Esophagus mucosa (tissue), 1 donor: ENCODE measurements around the gene MYO3A. TPM values are rescaled to one million over a fixed set of nuclear protein-coding genes. Genes with fewer than 3 reads are reported as not detected.

Source experiments
- ATAC-seq: fragments of 200-7000 bp; cut with Tn5 transposase; one replicate; pipeline ENCODE4 v1.9.1; 2020
- total RNA-seq: library from RNA; stranded (reverse); gene quantifications from one replicate; pipeline ENCODE4 v1.2.4, GENCODE V29; 2023
- donor health status: DM: yes; HTN: yes; CAD: no.

The MYO3A gene, protein sequence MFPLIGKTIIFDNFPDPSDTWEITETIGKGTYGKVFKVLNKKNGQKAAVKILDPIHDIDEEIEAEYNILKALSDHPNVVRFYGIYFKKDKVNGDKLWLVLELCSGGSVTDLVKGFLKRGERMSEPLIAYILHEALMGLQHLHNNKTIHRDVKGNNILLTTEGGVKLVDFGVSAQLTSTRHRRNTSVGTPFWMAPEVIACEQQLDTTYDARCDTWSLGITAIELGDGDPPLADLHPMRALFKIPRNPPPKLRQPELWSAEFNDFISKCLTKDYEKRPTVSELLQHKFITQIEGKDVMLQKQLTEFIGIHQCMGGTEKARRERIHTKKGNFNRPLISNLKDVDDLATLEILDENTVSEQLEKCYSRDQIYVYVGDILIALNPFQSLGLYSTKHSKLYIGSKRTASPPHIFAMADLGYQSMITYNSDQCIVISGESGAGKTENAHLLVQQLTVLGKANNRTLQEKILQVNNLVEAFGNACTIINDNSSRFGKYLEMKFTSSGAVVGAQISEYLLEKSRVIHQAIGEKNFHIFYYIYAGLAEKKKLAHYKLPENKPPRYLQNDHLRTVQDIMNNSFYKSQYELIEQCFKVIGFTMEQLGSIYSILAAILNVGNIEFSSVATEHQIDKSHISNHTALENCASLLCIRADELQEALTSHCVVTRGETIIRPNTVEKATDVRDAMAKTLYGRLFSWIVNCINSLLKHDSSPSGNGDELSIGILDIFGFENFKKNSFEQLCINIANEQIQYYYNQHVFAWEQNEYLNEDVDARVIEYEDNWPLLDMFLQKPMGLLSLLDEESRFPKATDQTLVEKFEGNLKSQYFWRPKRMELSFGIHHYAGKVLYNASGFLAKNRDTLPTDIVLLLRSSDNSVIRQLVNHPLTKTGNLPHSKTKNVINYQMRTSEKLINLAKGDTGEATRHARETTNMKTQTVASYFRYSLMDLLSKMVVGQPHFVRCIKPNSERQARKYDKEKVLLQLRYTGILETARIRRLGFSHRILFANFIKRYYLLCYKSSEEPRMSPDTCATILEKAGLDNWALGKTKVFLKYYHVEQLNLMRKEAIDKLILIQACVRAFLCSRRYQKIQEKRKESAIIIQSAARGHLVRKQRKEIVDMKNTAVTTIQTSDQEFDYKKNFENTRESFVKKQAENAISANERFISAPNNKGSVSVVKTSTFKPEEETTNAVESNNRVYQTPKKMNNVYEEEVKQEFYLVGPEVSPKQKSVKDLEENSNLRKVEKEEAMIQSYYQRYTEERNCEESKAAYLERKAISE (N-terminal part only)
- total RNA-seq = 0.20 TPM

DNA sequence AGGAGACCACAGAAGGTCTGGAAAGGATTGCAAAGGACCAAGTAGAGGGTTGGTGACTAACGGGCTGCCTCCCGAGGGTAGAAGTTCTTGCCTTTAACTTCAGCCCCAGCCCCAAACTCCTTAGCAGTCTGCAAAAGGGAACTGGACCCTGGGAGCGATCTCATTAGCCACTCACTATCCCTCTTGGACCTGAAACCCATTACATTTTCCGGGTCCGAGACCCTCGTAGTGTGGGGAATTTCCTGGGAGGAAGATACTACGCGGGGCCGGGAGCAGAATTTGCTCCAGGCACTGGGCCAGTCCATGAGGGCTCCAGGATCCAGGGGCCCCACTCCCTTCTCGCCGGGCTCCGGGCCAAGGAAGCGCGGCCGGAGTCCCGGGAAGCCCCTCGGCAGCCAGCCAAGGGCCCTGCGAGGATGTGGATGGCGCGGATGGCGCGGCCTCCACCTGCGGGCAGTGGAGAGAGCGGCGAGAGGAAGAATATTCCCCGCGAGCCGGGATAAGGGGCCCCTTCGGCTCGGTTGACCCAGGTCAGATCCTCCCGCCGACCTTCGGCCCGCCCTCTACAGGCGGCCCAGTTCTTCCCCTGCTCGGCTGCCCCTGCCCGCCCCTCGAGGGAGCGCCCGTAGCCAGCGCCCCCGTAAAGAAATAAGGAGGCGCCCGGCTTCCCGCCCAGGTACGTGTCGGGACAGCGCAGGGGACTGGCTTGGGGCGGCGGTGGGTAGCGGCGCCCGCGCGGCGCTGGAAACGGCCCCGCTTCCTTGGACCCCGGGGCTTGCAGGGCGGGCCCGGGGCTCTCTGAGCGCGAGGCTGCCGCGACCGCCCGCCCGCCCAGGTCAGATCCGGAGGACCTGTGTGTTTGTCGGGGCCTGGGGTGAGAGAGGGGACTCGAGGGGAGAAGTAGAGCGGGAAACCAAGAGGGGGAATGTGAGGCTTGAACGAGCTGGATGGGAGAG is at the start of gene MYO3A:
Gene MYO3A (plus strand): TSS at position 577 of the 956 bp plus-strand sequence. CDS start 17,882 bp downstream, outside the sequence.
- no peak for ATAC-seq

DNA sequence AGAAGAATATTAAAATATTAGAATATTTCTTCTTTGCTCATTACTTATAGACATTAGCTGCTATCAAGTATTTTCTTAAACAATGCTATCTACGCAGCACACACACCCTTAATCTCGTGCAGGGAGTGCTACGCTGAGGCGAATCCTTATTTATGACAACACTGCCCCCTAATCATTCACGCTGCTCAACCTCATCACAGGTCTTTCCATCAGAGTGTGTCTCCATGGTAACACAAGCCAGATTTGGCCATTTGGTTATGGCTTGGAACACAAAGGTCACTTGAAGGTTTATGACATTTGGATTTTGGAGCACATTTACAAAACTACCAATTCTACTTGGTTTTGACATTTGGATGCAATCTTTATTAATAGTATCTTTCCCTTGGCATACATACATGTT is 45.4 kb upstream of the MYO3A start:
- ATAC-seq = no peak

DNA sequence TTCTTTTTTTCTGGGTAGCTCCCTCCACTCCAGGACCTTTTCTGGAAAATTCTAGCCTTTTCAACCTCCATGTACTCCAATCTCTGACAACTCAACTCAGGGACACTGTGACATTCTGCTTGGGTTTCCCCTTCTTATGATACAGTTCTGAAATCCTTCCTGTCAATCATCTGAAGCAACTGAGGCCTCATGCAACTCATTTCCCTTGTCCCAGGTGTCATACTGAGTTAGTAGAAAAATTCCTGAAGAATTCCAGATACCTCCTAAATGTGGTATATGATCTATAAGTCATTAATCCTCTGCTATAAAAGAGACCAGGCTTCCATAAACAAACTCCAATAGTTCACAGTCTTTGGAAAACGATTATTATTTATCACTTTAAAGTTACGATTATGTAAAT is 43.0 kb upstream of the MYO3A start:
- no peak for ATAC-seq

DNA sequence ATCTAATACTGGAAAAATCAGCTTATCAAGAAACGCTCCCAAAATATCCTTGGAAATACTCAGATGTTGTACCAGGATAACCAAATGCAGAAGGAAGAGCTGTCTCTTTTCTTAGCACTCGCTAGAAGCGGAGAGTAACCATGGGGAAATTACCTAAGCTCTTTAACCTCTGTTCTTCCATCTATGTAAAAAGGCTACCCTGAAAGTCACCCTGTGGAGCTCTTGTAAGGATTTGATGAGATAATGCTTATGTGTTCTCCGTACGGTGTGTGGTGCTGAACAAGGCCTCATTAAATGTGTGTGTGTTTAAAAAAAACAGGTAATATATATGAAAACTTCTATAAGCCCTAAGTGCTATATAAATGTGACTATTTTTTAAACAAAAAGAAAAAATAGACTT is 38.2 kb upstream of the MYO3A start:
- no peak for ATAC-seq

DNA sequence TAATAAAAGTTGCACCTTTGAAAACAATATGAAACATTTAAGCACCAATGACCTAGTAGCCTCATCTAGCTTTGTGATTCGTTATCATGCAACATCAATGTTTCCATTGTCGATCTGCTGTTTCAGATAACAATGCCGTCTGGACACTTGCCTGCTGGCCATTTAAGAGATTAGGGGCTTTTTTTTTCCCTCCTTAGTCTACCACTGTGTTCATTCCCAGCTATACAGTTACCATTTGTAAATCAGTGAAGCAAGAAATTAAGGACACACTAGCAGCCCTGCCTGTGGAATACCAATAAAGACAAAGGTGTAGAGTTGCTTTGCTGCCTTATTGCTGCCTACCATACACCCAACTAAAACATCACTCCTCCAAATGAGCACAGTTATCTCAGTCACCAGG is 37.6 kb upstream of the MYO3A start:
- ATAC-seq = no peak

DNA sequence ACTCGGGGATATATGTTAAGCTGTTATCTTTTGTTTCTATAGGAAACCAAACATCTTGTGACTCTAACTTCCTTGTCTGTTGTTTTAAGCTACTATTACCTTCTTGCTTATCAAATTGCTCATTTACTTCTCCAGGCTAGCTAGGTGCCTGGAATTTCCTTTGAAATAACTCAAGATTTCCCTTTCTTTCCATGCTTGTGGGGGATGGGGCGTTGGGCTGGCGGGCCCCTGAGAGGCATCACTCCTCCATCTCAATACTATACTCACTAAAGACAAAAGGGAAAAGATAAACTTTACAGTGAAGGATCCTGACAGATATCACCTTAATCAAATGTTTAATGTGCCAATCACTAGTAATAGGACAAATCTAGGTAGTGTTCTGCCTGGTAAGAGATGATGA is 34.7 kb upstream of the MYO3A start:
- no peak for ATAC-seq

DNA sequence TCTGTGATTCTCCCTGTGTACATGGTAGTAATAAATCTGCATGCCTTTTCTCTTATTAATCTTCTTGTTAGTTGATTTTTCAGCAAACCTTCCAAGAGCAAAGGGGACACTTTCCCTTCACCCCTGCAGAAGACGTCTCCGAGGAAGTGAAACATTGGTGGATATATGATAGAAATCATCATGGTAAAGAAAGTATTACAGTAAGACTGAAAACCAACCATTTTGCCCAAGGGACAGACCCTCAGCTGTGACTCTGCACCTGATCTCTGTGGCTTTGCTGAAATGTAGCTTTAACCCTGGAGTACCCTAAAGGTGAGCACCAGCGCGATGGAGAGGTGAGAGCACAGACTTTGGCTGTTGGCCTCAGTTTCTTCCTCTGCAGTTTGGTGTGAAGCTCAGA is 32.8 kb upstream of the MYO3A start:
- ATAC-seq = no peak

DNA sequence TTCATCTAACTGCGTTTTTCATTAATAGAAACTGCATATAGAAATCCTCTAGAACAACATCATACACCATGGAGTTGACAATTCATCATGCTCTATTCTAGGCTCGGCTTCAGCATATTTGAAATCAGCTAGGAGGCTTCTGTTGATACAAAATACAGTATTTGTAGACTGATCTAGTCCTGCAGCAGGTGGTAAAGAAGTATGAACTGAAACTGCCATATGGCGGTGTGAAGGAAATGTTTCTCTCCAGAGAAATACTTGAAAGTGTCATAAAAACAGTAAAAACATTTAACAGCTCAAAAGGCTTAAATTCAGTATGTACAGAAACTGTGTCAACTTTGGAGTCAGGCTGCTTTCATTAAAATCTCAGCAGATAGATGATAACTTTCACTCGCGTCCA is 32.0 kb upstream of the MYO3A start:
- no peak for ATAC-seq

DNA sequence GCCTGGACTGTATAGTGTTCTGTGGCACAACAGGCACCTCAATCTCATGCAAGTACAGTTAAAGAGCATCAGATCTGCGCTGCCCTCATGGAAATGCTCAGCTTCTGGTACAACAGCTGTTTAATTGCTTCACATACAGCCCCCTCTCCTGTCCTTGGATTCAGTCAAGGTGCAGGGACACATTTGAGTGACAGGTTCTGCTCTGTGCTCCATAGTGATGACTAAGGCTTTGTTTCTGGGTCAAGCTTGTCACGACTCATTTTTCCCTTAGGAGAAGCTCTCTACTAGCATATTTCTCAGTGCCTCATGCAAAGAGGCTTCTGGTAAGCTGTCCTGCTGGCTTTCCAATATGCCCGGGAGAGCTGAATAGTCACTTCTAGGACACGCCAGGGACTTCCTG is 26.8 kb upstream of the MYO3A start:
- ATAC-seq = no peak

DNA sequence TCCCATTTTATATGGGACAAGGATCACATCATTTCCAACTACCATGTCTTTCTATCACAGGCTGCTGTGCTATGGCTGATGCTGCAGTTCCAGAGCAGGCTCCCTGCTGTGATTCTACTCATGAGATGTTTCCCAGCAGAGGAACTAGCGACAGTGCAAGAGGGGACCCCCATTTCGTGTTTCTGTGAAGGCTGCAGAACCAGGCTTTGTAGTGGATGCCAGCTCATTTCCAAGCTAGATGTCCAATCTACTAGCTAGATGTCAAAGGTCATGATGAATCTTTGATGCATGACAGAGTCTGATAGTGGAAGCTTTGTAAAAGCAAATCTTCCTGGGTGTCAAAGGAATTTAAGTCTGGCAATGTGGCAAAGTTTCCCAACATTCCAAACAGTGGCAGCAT is 21.2 kb upstream of the MYO3A start:
- no peak for ATAC-seq

DNA sequence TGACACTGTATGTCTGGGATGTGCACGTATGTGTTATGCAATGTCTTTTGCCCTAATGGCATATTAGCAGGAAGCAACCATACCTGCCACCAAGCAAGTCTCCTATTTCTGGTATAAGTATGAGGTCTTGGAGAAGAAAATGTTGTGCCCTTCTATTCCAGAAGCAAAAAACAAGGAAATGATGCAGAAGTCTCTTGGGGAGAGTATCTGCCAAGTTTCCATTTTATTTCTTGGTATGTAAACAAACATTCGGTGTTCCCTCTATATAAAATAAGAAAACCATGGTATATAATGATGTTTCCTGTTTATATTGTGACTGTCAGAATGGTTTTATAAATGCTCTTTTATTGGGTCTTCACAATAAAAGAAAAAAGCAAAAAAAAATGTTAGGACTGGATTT is 19.3 kb upstream of the MYO3A start:
- no peak for ATAC-seq

DNA sequence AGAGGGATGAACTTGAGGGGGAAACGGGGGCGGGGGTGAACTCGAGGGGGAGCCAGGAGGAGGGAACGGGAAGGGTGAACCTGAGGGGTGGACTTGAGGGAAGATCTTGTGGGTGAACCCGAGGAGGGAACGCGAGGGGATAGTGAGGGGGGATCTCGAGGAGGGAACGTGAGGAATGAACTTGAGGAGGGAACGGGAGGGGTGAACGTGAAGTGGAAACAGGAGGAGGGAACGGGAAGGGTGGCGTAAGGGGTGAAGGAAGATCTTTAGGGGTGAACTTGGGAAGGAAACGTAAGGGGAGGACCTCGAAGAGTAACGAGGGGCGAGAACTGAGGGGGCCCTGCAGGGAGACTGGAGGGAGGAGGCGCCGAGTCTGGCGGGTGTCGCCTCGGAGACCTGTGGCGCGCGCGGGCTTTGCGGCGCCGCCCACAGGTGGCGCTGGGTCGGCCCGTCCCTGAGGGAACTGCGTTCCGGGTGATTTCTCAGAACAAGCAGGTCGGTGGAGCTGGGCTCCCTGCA is 651 bp downstream of the MYO3A start:
- ATAC-seq = no peak

DNA sequence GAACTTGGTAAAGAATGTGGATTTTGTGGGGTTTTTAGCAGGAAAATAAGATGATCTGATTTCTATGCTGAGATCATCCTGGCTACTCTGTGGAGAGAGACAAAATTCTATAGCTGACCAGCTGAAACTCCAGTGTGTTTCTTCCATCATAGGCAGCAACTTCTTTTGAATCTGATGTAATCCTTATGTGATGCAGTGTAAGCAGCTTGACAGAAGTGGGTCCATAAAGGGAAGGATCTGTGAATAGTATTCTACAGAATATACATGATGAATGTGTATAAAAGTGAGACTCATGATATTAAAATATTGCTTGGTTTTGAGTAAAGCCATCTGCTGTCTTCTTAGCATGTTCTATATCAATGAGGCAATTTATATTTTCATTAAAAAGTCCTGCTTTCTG is 4.4 kb downstream of the MYO3A start:
- ATAC-seq = no peak

DNA sequence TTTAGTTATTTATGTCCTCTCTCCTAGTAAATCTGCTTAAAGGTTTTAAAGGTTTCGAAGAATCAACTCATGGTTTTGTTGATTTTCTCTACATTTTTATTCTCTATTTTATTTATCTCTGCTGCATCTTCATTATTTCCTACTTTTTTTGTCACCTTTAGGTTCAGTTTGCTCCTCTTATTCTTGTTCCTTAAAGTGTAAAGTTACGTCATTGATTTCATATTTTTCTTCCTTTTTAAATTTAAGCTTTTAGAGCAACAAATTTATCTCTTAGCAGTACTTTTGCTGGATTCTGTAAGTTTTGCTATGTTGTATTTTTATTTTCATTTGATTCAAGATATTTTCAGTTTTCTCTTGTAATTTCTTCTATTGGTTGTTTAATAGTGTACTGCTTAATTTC is 10.7 kb downstream of the MYO3A start:
- no peak for ATAC-seq

DNA sequence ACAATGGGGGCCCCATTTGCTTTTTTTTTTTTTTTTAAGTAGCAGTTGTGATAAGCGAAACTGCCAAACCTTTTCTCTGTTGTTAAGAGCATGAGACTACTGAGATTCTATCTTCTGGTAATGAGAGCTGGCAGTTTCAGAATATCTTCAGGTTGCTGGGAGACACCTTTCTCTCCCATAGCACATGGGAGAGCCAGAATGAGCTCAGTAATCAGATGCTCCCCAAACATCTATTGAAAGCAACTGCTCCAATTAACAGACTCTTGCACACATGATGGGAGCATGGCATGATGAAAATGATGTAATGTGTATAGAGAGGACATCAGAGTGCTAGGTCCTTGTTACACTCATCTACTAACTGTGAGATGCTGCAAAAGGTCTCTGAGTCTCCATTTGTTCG is 18.8 kb downstream of the MYO3A start:
- ATAC-seq = no peak

DNA sequence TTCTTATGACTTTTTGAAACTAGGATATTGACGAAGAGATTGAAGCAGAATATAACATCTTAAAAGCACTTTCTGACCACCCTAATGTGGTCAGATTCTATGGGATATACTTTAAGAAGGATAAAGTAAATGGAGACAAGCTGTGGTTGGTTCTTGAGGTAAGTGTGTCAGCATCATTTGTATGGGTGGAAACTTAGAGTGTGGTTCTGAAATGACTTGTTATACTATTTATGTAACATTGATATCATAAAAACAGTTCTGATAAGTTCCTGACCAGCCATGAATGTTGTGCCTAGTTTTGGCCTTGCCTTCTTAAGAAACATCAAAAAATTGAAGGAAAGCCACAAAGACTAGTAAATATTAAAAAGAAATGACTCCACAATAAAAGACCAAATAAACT is 20.8 kb downstream of the MYO3A start:
- ATAC-seq = no peak

DNA sequence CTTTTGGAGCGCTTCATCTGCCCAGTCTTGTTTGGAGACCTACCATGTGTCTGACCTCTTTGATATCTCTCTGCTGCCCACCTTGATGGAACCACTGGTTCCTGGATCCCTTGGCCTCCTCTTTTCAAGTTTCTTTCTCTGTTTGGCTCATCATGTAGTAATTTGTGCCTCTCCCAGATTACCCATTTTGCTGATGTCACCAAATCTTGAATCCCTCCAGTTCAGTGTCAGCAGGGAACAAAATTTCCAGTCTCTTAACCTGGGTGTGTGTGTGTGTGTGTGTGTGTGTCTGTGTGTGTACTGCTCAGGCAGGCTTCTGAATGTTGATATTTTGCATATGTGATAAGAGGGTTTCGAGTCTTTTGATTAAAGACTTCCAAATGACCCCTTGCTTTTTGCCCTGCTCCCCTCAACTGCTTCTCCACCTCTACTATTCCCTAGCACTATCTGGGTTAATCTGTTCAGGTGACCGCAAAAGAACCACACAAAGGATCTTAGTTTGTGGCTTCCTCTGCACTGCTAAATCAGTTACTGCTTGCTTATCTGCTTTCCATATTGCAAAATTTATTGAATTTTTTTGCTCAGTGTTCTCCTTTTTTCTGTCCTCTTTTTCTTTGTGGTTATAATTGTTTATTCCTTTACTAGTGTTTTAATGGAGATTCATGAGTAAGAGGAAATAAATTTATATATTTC is 25.7 kb downstream of the MYO3A start:
- ATAC-seq = no peak

DNA sequence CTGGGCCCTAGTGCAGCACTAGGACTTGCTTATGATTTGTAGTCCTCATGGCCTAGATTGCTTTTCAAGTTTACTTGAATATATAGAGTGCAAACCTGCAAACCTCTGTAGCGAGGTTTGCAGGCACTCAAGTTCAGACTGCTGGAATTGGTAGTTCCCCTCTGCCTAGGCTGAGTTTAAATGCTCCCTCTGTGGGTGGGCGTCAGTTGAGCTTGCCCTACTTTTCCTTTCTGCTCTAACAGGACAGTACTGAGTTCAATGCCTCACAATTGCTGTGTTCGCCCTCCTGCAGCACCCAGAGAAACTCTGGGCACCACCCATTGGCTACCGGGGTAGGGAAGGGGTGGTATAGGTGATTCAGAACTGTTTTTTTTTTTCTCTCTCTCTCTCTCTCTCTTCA is 31.6 kb downstream of the MYO3A start:
- ATAC-seq = no peak

DNA sequence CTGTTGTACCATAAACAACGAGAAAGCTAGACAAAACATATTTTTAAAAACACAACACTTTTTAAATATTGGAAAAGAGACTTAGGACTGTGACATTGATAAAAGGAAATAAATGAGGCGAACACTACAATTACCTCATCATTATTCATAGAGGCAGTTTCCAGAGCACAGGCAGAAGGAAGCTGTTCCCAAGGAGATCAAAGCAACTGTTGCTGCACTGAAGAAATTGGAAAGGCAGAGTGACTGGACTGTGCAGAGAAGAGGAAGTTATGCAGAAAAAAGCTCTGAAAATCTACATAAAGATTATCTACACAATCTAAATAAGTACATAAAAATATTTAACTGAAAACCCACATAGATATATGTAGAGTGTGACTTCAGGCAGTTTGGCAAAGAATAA is 32.8 kb downstream of the MYO3A start:
- no peak for ATAC-seq

DNA sequence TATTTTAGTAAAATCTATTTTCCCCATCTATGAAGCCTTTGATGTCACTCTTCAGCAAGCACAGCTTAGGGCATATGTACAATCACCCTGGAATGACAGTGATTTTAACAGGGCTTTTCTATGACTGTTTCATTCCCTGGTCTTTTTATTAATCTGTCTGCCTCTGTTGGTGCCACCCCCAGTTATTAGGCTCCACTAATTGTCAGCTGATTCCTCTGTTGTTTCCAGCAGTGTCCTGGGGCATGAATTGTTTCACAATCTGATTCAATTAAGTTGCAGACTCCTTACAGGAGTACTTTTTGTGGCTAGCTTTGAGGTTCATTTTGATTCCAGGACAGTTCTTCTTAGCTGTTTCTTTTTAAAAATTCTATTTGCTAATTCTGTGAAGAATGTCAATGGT is 38.6 kb downstream of the MYO3A start:
- no peak for ATAC-seq

DNA sequence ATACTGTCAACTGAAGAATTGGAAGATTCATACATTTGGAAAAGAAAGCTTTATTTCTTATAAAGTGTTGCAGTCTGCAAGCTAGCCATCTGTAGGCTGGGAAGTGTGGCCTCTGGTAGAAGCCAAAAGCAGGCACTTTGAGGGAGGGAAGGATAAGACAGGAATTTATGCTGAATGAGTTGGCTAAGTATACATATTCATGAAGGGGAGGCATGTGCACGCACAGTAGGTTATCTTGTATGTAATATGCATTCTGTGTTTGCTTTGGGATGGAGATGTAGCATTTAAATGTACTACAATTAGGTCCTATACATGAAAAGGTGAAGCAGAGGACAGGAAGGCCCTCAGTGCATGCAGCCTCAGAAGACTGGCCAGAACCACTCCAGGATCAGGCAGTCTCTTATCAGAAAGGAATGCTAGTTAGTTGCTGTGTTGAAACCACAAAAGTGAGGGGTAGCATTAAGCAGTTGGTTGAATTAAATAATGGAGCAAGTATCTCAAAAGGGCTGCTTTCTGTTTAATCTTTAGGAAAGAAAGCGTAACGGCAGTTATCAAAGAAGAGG is 40.9 kb downstream of the MYO3A start:
- ATAC-seq = no peak
